Activated CD8-positive, alpha-beta memory T cell treated with anti-CD3 and anti-CD28 coated beads for 36 hours (primary cell): ENCODE measurements around the gene STAT5A. TPM values are rescaled to one million over a fixed set of nuclear protein-coding genes. Genes with fewer than 3 reads are reported as not detected.

ENCODE experiments used
- CTCF ChIA-PET: fragments of 350-600 bp; sonication (Branson Sonifier 250); formaldehyde crosslinking; loops from one replicate; lab custom pipeline; 2021; ENCODE audit warnings: antibody characterized with exemption; lab: Charles Lee
- POLR2A ChIA-PET: fragments of 350-600 bp; sonication (Branson Sonifier 250); formaldehyde crosslinking; loops from one replicate; lab custom pipeline; 2021; ENCODE audit warnings: antibody characterized with exemption; lab: Charles Lee
- total RNA-seq, 2 experiments: library from RNA; stranded (reverse); gene quantifications; one replicate each; pipeline ENCODE4 v1.2.3, GENCODE V29; 2021

The STAT5A gene
- total RNA-seq, 2 experiments from 2014 or later: 197 TPM

DNA sequence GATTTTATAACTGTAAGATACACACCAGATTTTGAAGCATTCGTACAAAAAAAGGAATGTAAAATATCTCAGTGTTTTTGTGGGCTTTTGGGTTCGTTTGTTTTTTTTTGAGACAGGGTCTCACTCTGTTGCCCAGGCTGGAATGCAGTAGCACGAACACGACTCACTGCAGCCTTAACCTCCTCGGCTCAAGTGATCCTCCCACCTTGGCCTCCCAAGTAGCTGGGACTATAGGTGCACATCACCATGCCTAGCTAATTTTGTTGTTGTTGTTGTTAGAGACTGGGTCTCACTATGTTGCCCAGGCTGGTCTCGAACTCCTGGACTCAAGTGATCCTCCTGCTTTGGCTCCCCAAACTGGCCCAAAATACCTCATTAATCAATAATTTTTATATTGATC is 28.0 kb upstream of the STAT5A start:
- POLR2A ChIA-PET: no interaction called here

DNA sequence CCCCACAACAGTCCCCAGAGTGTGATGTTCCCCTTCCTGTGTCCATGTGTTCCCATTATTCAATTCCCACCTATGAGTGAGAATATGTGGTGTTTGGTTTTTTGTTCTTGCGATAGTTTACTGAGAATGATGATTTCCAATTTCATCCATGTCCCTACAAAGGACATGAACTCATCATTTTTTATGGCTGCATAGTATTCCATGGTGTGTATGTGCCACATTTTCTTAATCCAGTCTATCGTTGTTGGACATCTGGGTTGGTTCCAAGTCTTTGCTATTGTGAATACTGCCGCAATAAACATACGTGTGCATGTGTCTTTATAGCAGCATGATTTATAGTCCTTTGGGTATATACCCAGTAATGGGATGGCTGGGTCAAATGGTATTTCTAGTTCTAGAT is 23.9 kb upstream of the STAT5A start:
- ChIA-PET POLR2A (interaction anchor here (1.3 kb wide), 1 partner anchor 14 kb away, joined by 3 read pairs; no protein-coding TSS in a partner anchor), CTCF (interaction anchor here (1.0 kb wide), 1 partner anchor 42 kb away, joined by 3 read pairs; no protein-coding TSS in a partner anchor)

More for the DNA sequence above, 28.0 kb upstream of the STAT5A start:
- CTCF ChIA-PET: interaction anchor here (0.5 to 0.6 kb wide), 2 partner anchors 28 to 43 kb away, joined by 3 to 4 read pairs; no protein-coding TSS in a partner anchor

DNA sequence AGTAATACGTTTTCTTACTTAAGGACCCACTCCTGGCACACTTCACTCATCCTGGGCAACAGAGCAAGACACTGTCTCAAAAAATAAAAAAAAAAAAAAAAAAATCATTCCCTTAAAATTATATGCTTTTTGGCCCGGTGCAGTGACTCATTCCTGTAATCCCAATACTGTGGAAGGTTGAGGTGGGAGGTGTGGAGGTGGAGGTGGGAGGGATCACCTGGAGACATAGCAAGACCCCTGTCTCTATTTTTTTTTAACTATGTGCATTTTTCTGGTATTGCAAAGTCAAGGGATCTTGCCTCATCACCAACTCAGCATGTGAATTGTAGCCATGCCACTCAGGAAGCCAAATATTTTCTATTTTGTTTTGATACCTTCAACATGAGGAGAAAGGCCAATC is 21.8 kb upstream of the STAT5A start:
- POLR2A ChIA-PET: interaction anchor here (0.7 to 6.2 kb wide), 3 partner anchors 9 to 86 kb away, joined by 3 to 57 read pairs (median 4); no protein-coding TSS in a partner anchor
- CTCF ChIA-PET: interaction anchor here (1.3 to 1.8 kb wide), 2 partner anchors 11 to 18 kb away, joined by 4 to 9 read pairs; no protein-coding TSS in a partner anchor

DNA sequence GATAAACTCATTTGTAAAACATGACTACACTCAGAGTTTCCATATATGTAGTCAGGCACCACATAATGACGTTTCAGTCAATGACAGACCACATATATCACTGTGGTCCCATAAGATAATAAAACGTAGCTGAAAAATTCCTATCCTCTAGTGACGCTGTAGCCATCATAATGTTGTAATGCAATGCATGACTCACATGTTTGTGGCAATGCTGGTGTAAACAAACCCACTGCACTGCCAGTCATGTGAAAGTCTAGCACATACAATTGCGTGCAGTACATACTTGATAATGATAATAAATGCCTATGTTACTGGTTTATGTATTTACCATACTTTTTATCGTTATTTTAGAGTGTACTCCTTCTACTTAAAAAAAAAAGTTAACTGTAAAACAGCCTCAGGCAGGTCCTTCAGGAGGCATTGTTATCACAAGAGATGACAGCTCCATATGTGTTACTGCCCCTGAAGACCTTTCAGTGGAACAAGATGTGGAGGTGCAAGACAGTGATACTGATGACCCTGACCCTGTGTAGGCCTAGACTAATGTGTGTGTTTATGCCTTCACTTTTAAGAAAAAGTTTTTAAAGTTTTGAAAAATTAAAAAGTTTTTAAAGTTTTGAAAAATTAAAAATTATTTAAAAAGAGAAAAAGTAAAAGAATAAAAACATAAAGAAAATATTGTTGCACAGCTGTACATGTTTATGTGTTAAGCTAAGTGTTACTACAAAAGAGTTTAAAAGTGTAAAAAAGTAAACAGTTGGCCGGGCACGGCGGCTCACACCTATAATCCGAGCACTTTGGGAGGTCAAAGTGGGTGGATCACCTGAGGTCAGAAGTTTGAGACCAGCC is 21.2 kb upstream of the STAT5A start:
- CTCF ChIA-PET: interaction anchor here (1.8 to 2.9 kb wide), 2 partner anchors 19 to 45 kb away, joined by 9 read pairs; no protein-coding TSS in a partner anchor
- POLR2A ChIA-PET: interaction anchor here (0.5 to 6.2 kb wide), 6 partner anchors 8 to 87 kb away, joined by 3 to 57 read pairs (median 6); partner anchors contain the start of gene STAT5A

DNA sequence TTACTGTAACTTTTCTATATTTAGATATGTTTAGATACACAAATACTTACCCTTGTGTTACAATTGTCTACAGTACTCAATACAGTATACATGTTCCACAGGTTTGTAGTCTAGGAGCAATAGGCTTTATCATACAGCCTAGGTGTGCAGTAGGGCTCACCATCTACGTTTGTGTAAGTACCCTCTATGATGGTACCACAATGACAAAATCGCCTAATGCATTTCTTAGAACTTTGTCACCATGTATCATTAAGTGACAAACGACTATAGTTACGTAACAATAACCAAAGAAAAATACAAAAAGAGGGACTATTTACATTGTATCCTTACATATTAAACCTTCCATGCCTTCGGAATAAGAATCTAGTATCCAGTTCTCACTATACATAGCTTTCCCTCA is 20.1 kb upstream of the STAT5A start:
- POLR2A ChIA-PET: interaction anchor here (1.4 to 6.2 kb wide), 3 partner anchors 17 to 21 kb away, joined by 7 to 57 read pairs (median 29); partner anchors contain the start of gene STAT5A

DNA sequence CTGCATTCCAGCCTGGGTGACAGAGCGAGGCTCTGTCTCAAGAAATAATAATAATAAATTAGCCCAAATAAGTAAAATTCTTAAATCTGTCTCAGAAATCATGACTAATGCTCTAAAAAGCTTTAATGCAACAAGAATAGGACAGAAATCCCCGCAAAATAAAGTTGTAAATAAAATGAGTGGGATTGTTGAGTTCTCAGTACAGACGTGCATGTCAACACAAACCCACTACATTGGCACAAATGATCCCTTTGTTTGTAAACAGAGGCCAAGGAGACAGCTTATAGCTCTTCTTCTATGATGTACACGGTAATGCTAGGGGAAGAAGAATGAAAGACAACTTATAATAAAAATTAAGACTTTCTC is 18.1 kb upstream of the STAT5A start:
- ChIA-PET CTCF (interaction anchor here (0.6 to 2.0 kb wide), 4 partner anchors 19 to 137 kb away, joined by 3 to 16 read pairs (median 3); no protein-coding TSS in a partner anchor), POLR2A (interaction anchor here (0.6 to 6.2 kb wide), 6 partner anchors 19 to 409 kb away, joined by 3 to 57 read pairs (median 7); partner anchors contain the start of gene STAT5A)

More for the DNA sequence above, 20.1 kb upstream of the STAT5A start:
- CTCF ChIA-PET: interaction anchor here (1.8 to 2.9 kb wide), 2 partner anchors 20 to 46 kb away, joined by 9 read pairs; no protein-coding TSS in a partner anchor

DNA sequence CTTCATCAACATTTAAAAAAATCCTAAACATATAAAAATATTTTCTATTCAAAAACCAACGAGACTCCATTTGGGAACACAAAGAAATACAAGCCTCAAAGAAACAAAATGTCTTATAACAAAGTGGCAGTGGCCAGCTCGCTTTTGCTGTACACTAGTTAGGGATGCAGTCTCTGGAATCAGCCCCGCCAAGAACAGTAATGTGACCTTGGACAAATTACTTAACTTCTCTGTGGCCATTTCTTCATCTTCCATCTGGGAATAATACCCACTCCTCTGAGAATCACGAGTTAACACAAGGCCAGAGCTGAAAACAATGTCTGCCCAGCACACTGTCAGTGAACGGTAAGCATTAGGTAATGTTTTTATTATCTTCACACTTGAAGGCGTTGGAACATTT is 17.7 kb upstream of the STAT5A start:
- ChIA-PET POLR2A (interaction anchor here (0.8 to 6.2 kb wide), 5 partner anchors 18 to 33 kb away, joined by 3 to 57 read pairs (median 10); partner anchors contain the start of gene STAT5A), CTCF (interaction anchor here (1.0 to 2.0 kb wide), 3 partner anchors 19 to 136 kb away, joined by 3 to 16 read pairs (median 3); no protein-coding TSS in a partner anchor)

DNA sequence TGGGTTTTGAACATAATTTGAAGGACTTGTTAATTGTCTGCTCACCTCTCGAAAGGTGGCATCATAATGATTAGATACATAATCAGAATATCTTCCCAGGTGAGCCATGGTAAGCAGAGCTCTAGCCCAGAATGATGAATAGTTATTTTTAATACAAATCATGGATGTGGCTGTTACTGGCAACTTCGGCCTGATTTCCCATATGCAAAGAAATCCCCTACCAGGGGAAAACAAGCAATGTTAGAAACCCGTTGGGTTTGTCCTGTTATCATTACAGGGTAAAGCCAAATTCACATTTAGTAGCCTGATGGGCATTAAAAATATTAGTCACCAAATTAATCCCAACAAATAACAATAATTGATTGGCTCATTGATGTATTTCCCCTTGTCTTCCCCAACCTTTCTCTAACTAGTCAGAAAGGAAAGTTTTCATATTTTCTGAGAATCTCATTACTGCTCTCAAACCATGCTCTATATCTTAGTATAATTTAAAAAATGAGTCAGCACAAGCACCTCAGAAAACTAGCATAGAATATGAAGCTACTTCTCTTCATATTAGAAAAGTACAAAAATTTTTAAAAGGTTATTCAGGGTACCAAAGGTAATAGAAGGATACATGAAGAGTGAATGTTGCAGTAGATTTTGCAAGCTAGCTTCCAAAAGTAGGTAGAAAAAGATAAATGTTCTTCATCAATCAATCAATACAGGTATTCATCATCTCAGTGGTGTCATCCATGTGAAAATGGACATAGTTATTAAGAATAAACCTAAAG is 17.1 kb upstream of the STAT5A start:
- POLR2A ChIA-PET: interaction anchor here (1.4 to 6.2 kb wide), 4 partner anchors 18 to 23 kb away, joined by 3 to 57 read pairs (median 20); partner anchors contain the start of gene STAT5A
- CTCF ChIA-PET: interaction anchor here (1.0 to 2.0 kb wide), 4 partner anchors 18 to 136 kb away, joined by 3 to 5 read pairs (median 4); no protein-coding TSS in a partner anchor

DNA sequence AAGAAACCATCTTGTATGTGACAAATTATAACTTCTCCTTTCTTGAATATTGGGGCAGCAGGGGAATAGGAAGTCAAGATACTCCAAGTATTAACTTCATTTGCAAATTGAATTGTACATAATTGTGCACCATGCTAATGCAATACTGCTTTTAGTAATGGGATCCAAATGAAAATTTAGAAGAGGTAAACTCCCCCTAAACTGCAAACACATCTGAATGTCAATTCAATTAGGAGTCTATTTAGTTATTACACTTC is 16.6 kb upstream of the STAT5A start:
- CTCF ChIA-PET: interaction anchor here (1.0 to 2.0 kb wide), 2 partner anchors 19 to 21 kb away, joined by 4 to 5 read pairs; no protein-coding TSS in a partner anchor
- POLR2A ChIA-PET: interaction anchor here (2.9 to 6.2 kb wide), 3 partner anchors 17 to 24 kb away, joined by 10 to 57 read pairs (median 29); partner anchors contain the start of gene STAT5A

DNA sequence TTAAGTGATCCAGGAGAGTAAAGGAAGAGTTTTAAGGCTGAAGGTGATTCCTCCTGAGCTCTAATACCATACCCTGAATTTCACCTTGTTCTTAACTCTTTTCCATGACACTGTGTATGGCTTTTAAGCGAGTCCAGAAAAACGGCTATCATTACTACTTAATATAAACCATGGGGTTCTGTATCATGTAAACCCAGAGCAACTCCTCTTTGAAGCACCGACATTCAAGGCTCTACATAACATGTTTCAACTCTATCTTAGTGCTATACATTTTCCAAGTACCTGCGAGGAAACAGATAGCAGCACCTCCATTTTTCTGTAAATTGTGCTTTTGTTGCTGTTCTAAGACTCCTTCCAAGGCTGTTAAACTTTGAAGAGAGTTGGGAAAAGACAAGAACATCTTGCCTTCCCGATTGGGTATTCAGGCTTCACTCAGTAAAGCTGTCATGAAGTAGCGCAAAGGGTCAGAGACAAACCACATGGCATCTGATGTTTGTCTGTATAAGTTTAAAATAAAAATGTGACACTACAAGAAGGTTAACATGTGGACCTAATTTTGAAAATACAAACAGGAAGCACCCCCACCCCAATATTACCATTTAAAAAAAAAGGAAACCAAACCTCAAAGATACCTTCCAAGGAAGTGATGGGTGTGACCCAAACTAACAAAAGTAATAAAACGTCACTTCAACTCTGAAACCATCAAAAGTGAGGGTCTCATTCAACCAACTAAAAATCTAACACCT is 16.0 kb upstream of the STAT5A start:
- POLR2A ChIA-PET: interaction anchor here (5.2 to 6.2 kb wide), 2 partner anchors 17 to 21 kb away, joined by 29 to 57 read pairs; partner anchors contain the start of gene STAT5A
- CTCF ChIA-PET: interaction anchor here (2.0 kb wide), 1 partner anchor 22 kb away, joined by 4 read pairs; no protein-coding TSS in a partner anchor

DNA sequence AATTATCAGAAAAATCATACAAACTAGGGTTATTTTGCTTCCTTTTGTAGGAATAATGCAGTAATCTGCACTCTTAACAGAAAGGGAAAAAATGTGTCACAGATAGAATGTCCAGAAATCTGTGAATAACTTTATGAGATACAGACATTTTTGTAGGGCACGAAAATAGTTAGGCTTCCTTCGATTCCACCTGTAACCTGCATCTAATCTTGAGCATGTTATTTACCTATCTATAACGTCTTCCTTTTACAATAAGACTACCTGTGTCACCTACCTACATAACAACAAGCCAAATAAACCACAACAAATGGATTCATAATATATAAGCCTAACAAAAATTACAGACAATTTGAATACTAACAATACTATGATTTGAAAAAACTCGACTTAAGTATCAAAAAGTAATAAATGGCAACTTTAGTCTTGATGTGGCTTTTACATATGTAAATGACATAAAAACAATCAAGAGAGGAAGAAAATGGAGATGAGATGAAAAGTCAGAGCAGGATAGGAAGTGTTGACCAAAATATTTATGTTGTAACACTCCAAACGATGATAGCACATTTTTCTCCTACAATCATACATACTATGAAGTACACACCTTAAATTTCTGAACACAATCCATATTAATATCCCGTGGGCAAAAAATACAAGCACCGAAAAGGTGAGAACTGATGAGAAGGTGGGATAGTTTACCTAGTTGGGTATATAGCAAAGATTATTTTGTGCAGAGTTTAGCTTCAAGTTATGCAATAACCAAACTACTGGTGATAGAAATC is 14.6 kb upstream of the STAT5A start:
- CTCF ChIA-PET: interaction anchor here (0.9 to 2.8 kb wide), 8 partner anchors 13 to 51 kb away, joined by 3 to 10 read pairs (median 6); no protein-coding TSS in a partner anchor

DNA sequence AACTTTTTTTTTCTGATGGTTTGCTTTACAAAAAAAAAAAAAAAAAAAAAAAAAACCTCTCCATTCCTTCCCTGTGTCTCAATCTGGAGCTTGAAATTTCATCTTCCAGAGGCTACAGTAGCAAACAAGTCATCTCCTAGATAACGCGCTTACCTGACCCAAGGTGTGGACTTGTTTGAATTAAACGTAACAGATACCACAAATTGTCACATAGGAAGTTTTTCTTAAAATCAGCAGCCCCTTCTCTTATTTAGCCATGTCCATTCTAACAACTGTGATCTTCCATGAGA is 14.1 kb upstream of the STAT5A start:
- CTCF ChIA-PET: interaction anchor here (1.3 to 2.8 kb wide), 6 partner anchors 13 to 52 kb away, joined by 3 to 10 read pairs (median 6); no protein-coding TSS in a partner anchor

More for the DNA sequence above, 14.6 kb upstream of the STAT5A start:
- POLR2A ChIA-PET: interaction anchor here (0.6 to 3.1 kb wide), 6 partner anchors 12 to 88 kb away, joined by 4 to 32 read pairs (median 10); partner anchors contain the start of gene STAT5A

DNA sequence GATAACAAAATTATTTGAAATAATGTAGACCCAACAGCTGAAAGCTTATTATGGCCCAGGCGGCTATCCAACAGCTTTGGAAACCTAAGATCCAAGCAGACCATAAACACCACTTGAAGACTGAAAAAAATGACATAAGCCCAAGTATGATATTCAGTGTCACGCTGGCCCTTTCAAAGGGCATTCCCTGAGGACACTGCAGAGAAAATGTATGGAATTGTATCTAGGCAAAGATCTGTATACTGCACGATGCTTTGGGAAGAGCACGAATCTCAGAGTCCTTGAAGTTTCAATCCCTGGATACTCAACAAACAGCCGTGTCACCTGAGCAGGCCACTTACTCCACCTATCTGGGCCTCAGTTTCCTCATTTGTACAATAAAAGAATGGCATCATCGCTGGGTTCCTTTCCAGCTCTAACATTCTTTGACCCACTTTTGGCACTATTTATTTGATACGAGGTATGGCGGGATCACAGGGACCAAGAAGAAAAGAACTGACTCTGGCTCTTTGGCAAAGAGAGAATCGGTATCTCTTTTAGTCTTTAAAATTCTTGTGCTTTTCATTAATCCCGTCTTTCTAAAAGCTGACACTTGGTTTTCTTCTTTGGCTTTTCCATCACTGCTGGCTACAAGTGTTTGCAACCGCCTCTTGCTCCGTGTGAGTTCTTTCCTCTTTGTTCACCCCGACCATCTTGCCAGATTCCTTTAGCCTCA is 13.3 kb upstream of the STAT5A start:
- POLR2A ChIA-PET: interaction anchor here (0.5 to 3.1 kb wide), 9 partner anchors 8 to 1334 kb away, joined by 3 to 32 read pairs (median 3); partner anchors contain the start of genes GHDC and STAT5A
- CTCF ChIA-PET: interaction anchor here (1.0 to 2.8 kb wide), 7 partner anchors 12 to 53 kb away, joined by 3 to 10 read pairs (median 6); no protein-coding TSS in a partner anchor

More for the DNA sequence above, 14.1 kb upstream of the STAT5A start:
- POLR2A ChIA-PET: interaction anchor here (0.6 to 3.1 kb wide), 5 partner anchors 12 to 87 kb away, joined by 4 to 32 read pairs (median 10); partner anchors contain the start of gene STAT5A

DNA sequence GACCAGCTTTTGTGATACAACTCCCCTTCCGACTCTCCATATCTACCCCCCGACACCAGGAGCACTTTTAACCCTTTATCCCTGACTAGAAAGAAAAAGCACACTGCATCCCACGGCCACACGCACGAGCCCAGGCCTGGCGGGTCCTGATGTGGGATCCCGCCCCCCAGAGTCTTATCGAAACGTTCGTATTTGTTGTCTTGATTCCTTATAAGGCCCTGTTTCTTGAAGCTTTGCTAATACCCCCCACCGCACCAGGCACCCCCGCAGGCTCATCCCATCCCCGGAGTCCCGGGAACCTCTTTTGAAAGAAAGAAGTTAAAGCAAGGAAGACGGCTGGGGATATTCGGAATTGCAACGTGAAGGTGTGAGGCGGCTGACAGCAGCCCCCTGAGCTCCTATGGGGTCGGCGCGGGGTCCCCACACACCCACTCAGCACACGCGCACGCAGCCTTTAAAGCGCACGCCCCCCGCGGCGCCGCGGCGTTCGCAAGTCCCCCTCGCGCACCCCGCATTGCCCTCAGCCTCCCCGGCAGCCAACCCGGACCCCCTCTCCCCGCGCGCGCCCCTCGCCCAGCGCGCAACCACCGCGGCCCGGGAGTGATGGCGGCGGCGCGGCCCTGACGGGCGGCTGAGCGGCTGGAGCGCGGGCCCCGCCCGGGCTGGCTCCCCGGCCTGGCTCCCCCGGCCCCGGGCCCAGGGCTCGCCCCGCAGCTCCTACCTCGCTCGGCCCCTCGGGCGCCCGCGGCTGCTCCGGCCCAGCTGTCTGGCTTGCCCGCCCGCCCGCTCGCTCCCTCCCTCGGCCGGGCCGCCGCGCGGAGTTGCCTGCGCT is 12.6 kb upstream of the STAT5A start:
- POLR2A ChIA-PET: interaction anchor here (0.5 to 3.1 kb wide), 8 partner anchors 9 to 249 kb away, joined by 3 to 32 read pairs (median 4); partner anchors contain the start of genes GHDC and STAT5A
- CTCF ChIA-PET: interaction anchor here (0.6 to 2.8 kb wide), 6 partner anchors 14 to 183 kb away, joined by 3 to 10 read pairs (median 6); no protein-coding TSS in a partner anchor

DNA sequence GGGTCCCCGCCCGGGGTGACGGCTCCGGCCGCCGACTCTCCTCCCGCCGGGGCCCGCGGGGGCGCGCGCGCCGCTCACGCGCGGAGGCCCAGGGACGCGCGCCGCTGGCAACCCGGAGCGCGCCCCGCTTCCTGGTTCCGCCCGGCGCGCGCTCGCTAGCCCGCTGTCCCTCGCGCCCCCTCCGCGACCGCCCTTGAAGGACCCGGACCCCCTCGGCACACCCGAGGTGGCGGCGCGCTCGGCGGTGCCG is 12.0 kb upstream of the STAT5A start, which contains the start of gene STAT5B:
Gene STAT5B (minus strand): TSS at position 33 of the 250 bp plus-strand sequence. CDS start 44,264 bp downstream, outside the sequence.
- POLR2A ChIA-PET: interaction anchor here (1.6 to 3.1 kb wide), 2 partner anchors 12 to 29 kb away, joined by 13 to 32 read pairs; partner anchors contain the start of gene STAT5A
- CTCF ChIA-PET: interaction anchor here (0.6 to 2.8 kb wide), 3 partner anchors 28 to 182 kb away, joined by 4 to 10 read pairs (median 7); no protein-coding TSS in a partner anchor
